PC-9 (cell line): Measurements from ENCODE around the gene HOATZ. TPM values are rescaled to one million over a fixed set of nuclear protein-coding genes. Genes with fewer than 3 reads are reported as not detected.

Experiments
- BruUV-seq: library from RNA; stranded (reverse); fragments of 400-500 nt; replicated peaks from 2 replicates; lab custom pipeline; 2021; lab: Mats Ljungman, UMichigan
- CTCF ChIA-PET: fragments of 300-600 bp; sonication (Branson Sonifier 250); formaldehyde crosslinking; loops from one replicate; lab custom pipeline; 2022; ENCODE audit warnings: antibody characterized with exemption; lab: Charles Lee
- POLR2A ChIA-PET: fragments of 300-600 bp; sonication (Branson Sonifier 250); formaldehyde crosslinking; loops from one replicate; lab custom pipeline; 2022; ENCODE audit warnings: antibody characterized with exemption; ENCODE audit not compliant: unreplicated experiment; lab: Charles Lee
- DNase-seq, 2 experiments: peaks; one replicate each; pipeline versions ENCODE4 v3.0.0 to v3.0.0-alpha.2; 2015 to 2022; ENCODE audit warnings: mixed read lengths in 1 of 2
- H2AFZ ChIP-seq: fragments of 200-600 bp; sonication (generic); 2 replicates; pipeline ENCODE4 v1.8.1; 2017; ENCODE audit warnings: antibody characterized with exemption
- H3F3A ChIP-seq: fragments of 200-600 bp; sonication (generic); 2 replicates; pipeline ENCODE4 v1.8.1; 2017; ENCODE audit warnings: antibody characterized with exemption, mild to moderate bottlenecking, low read depth; ENCODE audit not compliant: insufficient read depth
- H3K27ac ChIP-seq: fragments of 200-600 bp; sonication (generic); 2 replicates; pipeline ENCODE4 v1.6.1; 2016; ENCODE audit warnings: mixed run types
- H3K27me3 ChIP-seq: fragments of 200-600 bp; sonication (generic); 2 replicates; pipeline ENCODE4 v1.6.1; 2016; ENCODE audit warnings: low read depth, mixed run types; ENCODE audit not compliant: insufficient read depth
- H3K36me3 ChIP-seq: fragments of 200-600 bp; sonication (generic); 2 replicates; pipeline ENCODE4 v1.6.1; 2016; ENCODE audit warnings: low read depth, mixed run types
- H3K4me1 ChIP-seq: fragments of 200-600 bp; sonication (generic); replicated peaks from 2 replicates; pipeline ENCODE4 v1.6.1; 2016; ENCODE audit warnings: mixed run types; ENCODE audit not compliant: insufficient read depth
- H3K4me2 ChIP-seq: fragments of 200-600 bp; sonication (generic); 2 replicates; pipeline ENCODE4 v1.6.1; 2017; ENCODE audit warnings: mixed run types
- H3K4me3 ChIP-seq: fragments of 200-600 bp; sonication (generic); 2 replicates; pipeline ENCODE4 v1.6.1; 2016; ENCODE audit warnings: mixed run types
- H3K79me2 ChIP-seq: fragments of 200-600 bp; sonication (generic); 2 replicates; pipeline ENCODE4 v1.6.1; 2017; ENCODE audit warnings: low read depth, mixed run types
- H3K9me2 ChIP-seq: fragments of 200-600 bp; sonication (generic); 2 replicates; pipeline ENCODE4 v1.8.1; 2017; ENCODE audit warnings: mild to moderate bottlenecking; ENCODE audit not compliant: insufficient read depth
- H3K9me3 ChIP-seq: fragments of 200-600 bp; sonication (generic); 2 replicates; pipeline ENCODE4 v1.8.1; 2016; ENCODE audit warnings: low read depth; ENCODE audit not compliant: insufficient read depth
- H4K20me1 ChIP-seq: fragments of 200-600 bp; sonication (generic); 2 replicates; pipeline ENCODE4 v1.8.1; 2017; ENCODE audit not compliant: insufficient read depth
- EZH2 ChIP-seq: fragments of 200-600 bp; sonication (generic); IDR thresholded peaks from 2 replicates; pipeline ENCODE4 v1.8.0; 2017; ENCODE audit warnings: antibody characterized with exemption, low read depth
- intact Hi-C: fragments of 100-400 bp; cut with micrococcal nuclease; formaldehyde crosslinking; loops from one replicate; pipeline ENCODE4 v1.10.0; 2022; ENCODE audit not compliant: unreplicated experiment
- total RNA-seq: library from RNA; stranded (reverse); gene quantifications from 2 replicates; pipeline ENCODE4 v1.2.3, GENCODE V29; 2021
- TF ChIP-seq, protein P1 (sequence below): fragments of 200-600 bp; sonication (generic); conservative IDR thresholded peaks from 2 replicates; pipeline ENCODE4 v1.6.1; 2017; ENCODE audit warnings: mixed run types, antibody characterized with exemption, mild to moderate bottlenecking, moderate library complexity

The HOATZ gene
- total RNA-seq, 1 experiment from 2014 or later, result not detected

DNA sequence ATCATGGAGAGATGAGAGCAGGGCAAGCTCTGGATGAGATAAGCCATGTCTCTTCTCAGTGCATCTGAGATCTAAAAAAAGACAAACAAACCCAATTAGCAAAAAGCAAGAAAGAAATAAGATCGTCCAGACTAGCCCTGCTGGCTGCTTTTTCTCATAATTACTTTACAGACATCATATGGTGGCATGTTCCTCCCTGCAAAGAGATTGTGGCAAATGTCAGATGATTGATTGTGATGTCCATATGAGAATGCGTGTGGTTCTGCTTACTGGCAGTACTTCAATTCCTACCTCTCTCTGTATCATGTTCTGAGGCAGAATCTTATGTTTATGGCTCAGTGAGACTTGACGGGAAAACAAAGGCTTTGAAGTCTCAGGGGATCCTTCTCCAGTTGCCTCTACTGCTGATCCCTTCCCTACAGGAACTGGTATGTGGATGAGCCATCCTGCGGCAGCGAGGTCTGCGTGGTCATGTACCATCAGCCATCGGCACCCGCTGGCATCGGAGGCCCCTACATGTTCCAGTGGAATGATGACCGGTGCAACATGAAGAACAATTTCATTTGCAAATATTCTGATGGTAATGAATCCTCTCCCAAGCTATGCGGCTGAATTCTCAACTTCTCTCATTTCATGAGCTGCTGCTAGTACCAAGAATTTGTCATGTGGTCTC, 34.8 kb downstream of the HOATZ start:
- ChIA-PET POLR2A (no interaction called here), CTCF (no interaction called here)
- peaks cover 8% of the 10 kb centered on the region for H3K4me1 ChIP-seq
- no peaks in the 10 kb centered on the region for H3K36me3 ChIP-seq
- intact Hi-C loops, result no loop called here
- H3K4me3 ChIP-seq, result no peak overlapping the region
- H3K79me2 ChIP-seq, result no peaks in the 10 kb centered on the region
- H4K20me1 ChIP-seq, result no peaks in the 10 kb centered on the region
- 0 out of 2 replicates have a peak, but pooled peaks cover 6% of the 10 kb centered on the region for H3K9me2 ChIP-seq
- H3F3A ChIP-seq, result peaks cover 7% of the 10 kb centered on the region; the same call in 1 of the 2 replicates
- no peaks in the 10 kb centered on the region for H3K27me3 ChIP-seq
- H3K27ac ChIP-seq, result no peak overlapping the region
- TF ChIP-seq, protein P1, sequence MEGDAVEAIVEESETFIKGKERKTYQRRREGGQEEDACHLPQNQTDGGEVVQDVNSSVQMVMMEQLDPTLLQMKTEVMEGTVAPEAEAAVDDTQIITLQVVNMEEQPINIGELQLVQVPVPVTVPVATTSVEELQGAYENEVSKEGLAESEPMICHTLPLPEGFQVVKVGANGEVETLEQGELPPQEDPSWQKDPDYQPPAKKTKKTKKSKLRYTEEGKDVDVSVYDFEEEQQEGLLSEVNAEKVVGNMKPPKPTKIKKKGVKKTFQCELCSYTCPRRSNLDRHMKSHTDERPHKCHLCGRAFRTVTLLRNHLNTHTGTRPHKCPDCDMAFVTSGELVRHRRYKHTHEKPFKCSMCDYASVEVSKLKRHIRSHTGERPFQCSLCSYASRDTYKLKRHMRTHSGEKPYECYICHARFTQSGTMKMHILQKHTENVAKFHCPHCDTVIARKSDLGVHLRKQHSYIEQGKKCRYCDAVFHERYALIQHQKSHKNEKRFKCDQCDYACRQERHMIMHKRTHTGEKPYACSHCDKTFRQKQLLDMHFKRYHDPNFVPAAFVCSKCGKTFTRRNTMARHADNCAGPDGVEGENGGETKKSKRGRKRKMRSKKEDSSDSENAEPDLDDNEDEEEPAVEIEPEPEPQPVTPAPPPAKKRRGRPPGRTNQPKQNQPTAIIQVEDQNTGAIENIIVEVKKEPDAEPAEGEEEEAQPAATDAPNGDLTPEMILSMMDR, result no peak
- TF ChIP-seq EZH2, result no peak
- BruUV-seq, result no TSS peak
- no peak for DNase-seq
- H3K9me3 ChIP-seq, result 0 out of 2 replicates have a peak, but pooled peaks cover 4% of the 10 kb centered on the region
- H2AFZ ChIP-seq, result no peak overlapping the region
- H3K4me2 ChIP-seq, result no peak overlapping the region

DNA sequence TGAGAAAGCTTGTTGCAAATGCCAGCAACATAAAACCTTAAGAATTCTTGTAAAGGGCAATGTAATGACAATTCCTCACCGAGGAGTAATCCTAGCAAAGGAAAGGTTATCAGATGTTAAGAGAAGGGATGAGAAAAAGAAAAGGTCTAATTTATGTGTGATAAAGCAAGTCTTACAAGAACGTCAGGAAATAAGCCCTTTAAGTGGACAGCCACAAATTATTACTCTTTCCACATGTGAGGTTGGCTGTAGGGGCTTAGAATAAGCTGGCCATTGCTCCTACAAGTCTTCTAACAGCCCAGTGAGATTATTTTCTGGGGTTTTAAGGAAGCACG, 35.3 kb downstream of the HOATZ start:
- ChIA-PET CTCF (no interaction called here), POLR2A (no interaction called here)
- no peak for DNase-seq
- no peaks in the 10 kb centered on the region for H3K27me3 ChIP-seq
- H3K4me1 ChIP-seq, result peaks cover 13% of the 10 kb centered on the region
- intact Hi-C loops, result no loop called here
- no peak overlapping the region for H3K4me2 ChIP-seq
- TF ChIP-seq, protein P1, result no peak
- TF ChIP-seq EZH2, result no peak
- 0 out of 2 replicates have a peak, but pooled peaks cover 4% of the 10 kb centered on the region for H3K9me3 ChIP-seq
- peaks cover 9% of the 10 kb centered on the region; the same call in 1 of the 2 replicates for H3F3A ChIP-seq
- no peak overlapping the region for H2AFZ ChIP-seq
- no TSS peak for BruUV-seq
- H3K79me2 ChIP-seq, result no peaks in the 10 kb centered on the region
- no peak overlapping the region for H3K4me3 ChIP-seq
- no peaks in the 10 kb centered on the region for H3K36me3 ChIP-seq
- no peak overlapping the region for H3K27ac ChIP-seq
- no peaks in the 10 kb centered on the region for H4K20me1 ChIP-seq
- 0 out of 2 replicates have a peak, but pooled peaks cover 6% of the 10 kb centered on the region for H3K9me2 ChIP-seq

DNA sequence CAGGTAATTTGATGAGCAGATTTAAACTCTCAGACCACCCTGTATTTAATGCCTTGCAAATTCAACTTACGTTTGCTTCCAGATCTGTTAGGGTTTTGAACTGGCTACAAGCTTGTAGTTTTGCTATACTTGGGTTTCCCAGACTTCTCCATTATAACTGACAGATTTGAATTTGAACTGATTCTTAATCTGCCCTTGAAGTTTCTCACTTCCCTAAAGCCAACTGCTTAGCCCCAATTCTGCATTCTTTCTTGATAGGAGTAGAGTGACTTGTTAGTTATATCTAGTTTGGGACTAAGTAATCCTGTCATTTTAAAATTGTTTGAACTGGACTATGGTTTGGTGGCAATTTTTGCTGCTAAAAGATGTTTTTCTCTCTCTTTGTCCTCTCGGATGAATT, 35.7 kb downstream of the HOATZ start:
- peaks cover 2% of the 10 kb centered on the region; the same call in 1 of the 2 replicates for H3K9me3 ChIP-seq
- H3K9me2 ChIP-seq, result 0 out of 2 replicates have a peak, but pooled peaks cover 5% of the 10 kb centered on the region
- H4K20me1 ChIP-seq, result no peaks in the 10 kb centered on the region
- H3K27me3 ChIP-seq, result no peaks in the 10 kb centered on the region
- H3K27ac ChIP-seq, result no peak overlapping the region
- no peak overlapping the region for H3K4me2 ChIP-seq
- TF ChIP-seq EZH2, result no peak
- ChIA-PET POLR2A (no interaction called here), CTCF (no interaction called here)
- intact Hi-C loops, result no loop called here
- no peak overlapping the region for H2AFZ ChIP-seq
- no peaks in the 10 kb centered on the region for H3K79me2 ChIP-seq
- no peak for DNase-seq
- H3K4me3 ChIP-seq, result no peak overlapping the region
- H3K4me1 ChIP-seq, result peaks cover 18% of the 10 kb centered on the region
- H3K36me3 ChIP-seq, result no peaks in the 10 kb centered on the region; the same call in 1 of the 2 replicates
- H3F3A ChIP-seq, result peaks cover 13% of the 10 kb centered on the region; the same call in 1 of the 2 replicates
- BruUV-seq, result no TSS peak
